Suppressor macrophage treated with lipopolysaccharide for 1 hour (primary cell): Measurements from ENCODE around the gene ARHGAP10.

Source experiments
- DNase-seq, 3 donors: peaks; one replicate each; pipeline ENCODE4 v3.0.0-alpha.2; 2020 to 2022

ARHGAP10 gene

GRCh38 chr4:147923381-147923780, 191.5 kb downstream of the ARHGAP10 start:
- no peak for DNase-seq

GRCh38 chr4:147923854-147924253, 192.0 kb downstream of the ARHGAP10 start:
- DNase-seq = no peak

- DNase-seq = no peak
These were observed 192.9 kb downstream of the ARHGAP10 start for GRCh38 chr4:147924604-147925412.

GRCh38 chr4:147927377-147928137, 195.7 kb downstream of the ARHGAP10 start:
- DNase-seq = peak; percentile 12 to 47 (median 27)

- no peak for DNase-seq
These were observed 196.5 kb downstream of the ARHGAP10 start for GRCh38 chr4:147928400-147928799.

- no peak for DNase-seq
These were observed 197.9 kb downstream of the ARHGAP10 start for GRCh38 chr4:147929746-147930145.

GRCh38 chr4:147933316-147933715, 201.4 kb downstream of the ARHGAP10 start:
- DNase-seq = no peak

- no peak for DNase-seq
These were observed 201.9 kb downstream of the ARHGAP10 start for GRCh38 chr4:147933779-147934178.

- no peak for DNase-seq
These were observed 206.6 kb downstream of the ARHGAP10 start for GRCh38 chr4:147938496-147938895.

- no peak for DNase-seq
These were observed 208.3 kb downstream of the ARHGAP10 start for GRCh38 chr4:147940171-147940570.

GRCh38 chr4:147941373-147941772, 209.5 kb downstream of the ARHGAP10 start:
- no peak for DNase-seq

GRCh38 chr4:147942729-147943128, 210.8 kb downstream of the ARHGAP10 start:
- peak in 2 of 3 donors; percentile 17 to 40 for DNase-seq

- DNase-seq = peak in 1 of 3 donors; percentile 18
These were observed 211.3 kb downstream of the ARHGAP10 start for GRCh38 chr4:147943159-147943638.

- DNase-seq = peak; percentile 28 to 74 (median 62)
These were observed 212.4 kb downstream of the ARHGAP10 start for GRCh38 chr4:147944249-147944648.

- no peak for DNase-seq
These were observed 212.9 kb downstream of the ARHGAP10 start for GRCh38 chr4:147944670-147945260.

- DNase-seq = no peak
These were observed 216.4 kb downstream of the ARHGAP10 start for GRCh38 chr4:147948336-147948735.

- DNase-seq = no peak
These were observed 218.4 kb downstream of the ARHGAP10 start for GRCh38 chr4:147950261-147950660.

GRCh38 chr4:147950841-147951240, 219.0 kb downstream of the ARHGAP10 start:
- DNase-seq = peak; percentile 30 to 45 (median 45)

GRCh38 chr4:147954850-147955249, 223.0 kb downstream of the ARHGAP10 start:
- no peak for DNase-seq

- DNase-seq = no peak
These were observed 224.1 kb downstream of the ARHGAP10 start for GRCh38 chr4:147955827-147956558.

GRCh38 chr4:147957446-147957845, 225.6 kb downstream of the ARHGAP10 start:
- DNase-seq = no peak

GRCh38 chr4:147958057-147958456, 226.2 kb downstream of the ARHGAP10 start:
- DNase-seq = no peak
